Ectodermal cell (in vitro differentiated cells): ENCODE results near the gene UBE2S.
A peak's percentile ranks its signal among the peaks of the same experiment; 100 is the strongest.

Experiments used
- H3K27ac ChIP-seq: 2 replicates; pipeline ENCODE4 v1.7.0; 2013; ENCODE audit warnings: mild to moderate bottlenecking, low read depth, low read length; ENCODE audit not compliant: insufficient read depth, poor library complexity, severe bottlenecking
- H3K27me3 ChIP-seq: 2 replicates; pipeline ENCODE4 v1.7.0; 2013; ENCODE audit warnings: mild to moderate bottlenecking, low read length; ENCODE audit not compliant: insufficient read depth, control insufficient read depth, poor library complexity, severe bottlenecking
- H3K36me3 ChIP-seq: one replicate; pipeline ENCODE4 v1.7.0; 2013; ENCODE audit warnings: low read length; ENCODE audit not compliant: control insufficient read depth, insufficient read depth
- H3K4me1 ChIP-seq: one replicate; pipeline ENCODE4 v1.7.0; 2013; ENCODE audit warnings: low read length; ENCODE audit not compliant: control insufficient read depth, insufficient read depth
- H3K4me3 ChIP-seq: 2 replicates; pipeline ENCODE4 v1.7.0; 2013; ENCODE audit warnings: low read depth, low read length, control low read depth; ENCODE audit not compliant: insufficient read depth
- H3K9me3 ChIP-seq: 2 replicates; pipeline ENCODE4 v1.7.0; 2013; ENCODE audit warnings: mild to moderate bottlenecking, low read length, moderate library complexity; ENCODE audit not compliant: control insufficient read depth
- WGBS, 2 experiments: methylation state at CpG; one replicate each; pipeline ENCODE4 v1.1.7; 2013; ENCODE audit warnings: missing lambda C conversion rate in 2 of 2; 5-methylcytosine and 5-hydroxymethylcytosine counted together

Gene UBE2S

GRCh38 chr19:55362990-55363716, 44.4 kb downstream of the UBE2S start, which contains the start of gene GARIN5B:
Gene GARIN5B (minus strand): TSS chr19:55363260. CDS start chr19:55363066, 194 bp downstream.
- no peaks in the 10 kb centered on the region for H3K36me3 ChIP-seq
- peaks cover 5% of the 10 kb centered on the region for H3K27me3 ChIP-seq
- WGBS, 2 experiments: 76% methylated on average over 27 of the region's 27 CpGs
- H3K9me3 ChIP-seq: no peaks in the 10 kb centered on the region
- H3K4me1 ChIP-seq: peaks cover 6% of the 10 kb centered on the region
- H3K4me3 ChIP-seq: no peak within 1 kb of the TSS
- H3K27ac ChIP-seq: no peak within 1 kb of the TSS

- H3K4me3 ChIP-seq: no peak overlapping the region
- no peaks in the 10 kb centered on the region for H3K9me3 ChIP-seq
- H3K36me3 ChIP-seq: no peaks in the 10 kb centered on the region
- peaks cover 2% of the 10 kb centered on the region for H3K27me3 ChIP-seq
- H3K27ac ChIP-seq: no peak overlapping the region
- H3K4me1 ChIP-seq: peaks cover 6% of the 10 kb centered on the region
- WGBS, 2 experiments: 78 to 79% methylated on average over 38 of the region's 38 CpGs
These were observed 45.2 kb downstream of the UBE2S start for GRCh38 chr19:55362174-55362989.

GRCh38 chr19:55360902-55361301, 46.7 kb downstream of the UBE2S start:
- Histone ChIP-seq H3K27me3 (peaks cover 17% of the 10 kb centered on the region), H3K4me3 (no peak overlapping the region), H3K36me3 (no peaks in the 10 kb centered on the region), H3K4me1 (peaks cover 6% of the 10 kb centered on the region), H3K27ac (no peak overlapping the region), H3K9me3 (no peaks in the 10 kb centered on the region)
- 85 to 87% methylated on average over 16 of the region's 16 CpGs for WGBS, 2 experiments

- Histone ChIP-seq H3K27ac (no peak overlapping the region), H3K4me3 (no peak overlapping the region), H3K4me1 (peaks cover 6% of the 10 kb centered on the region), H3K9me3 (no peaks in the 10 kb centered on the region), H3K36me3 (no peaks in the 10 kb centered on the region), H3K27me3 (peaks cover 32% of the 10 kb centered on the region)
- 89 to 91% methylated on average over 31 of the region's 32 CpGs for WGBS, 2 experiments
These were observed 48.4 kb downstream of the UBE2S start for GRCh38 chr19:55358943-55359908.

GRCh38 chr19:55358493-55358892, 49.1 kb downstream of the UBE2S start:
- Histone ChIP-seq H3K4me1 (peaks cover 6% of the 10 kb centered on the region), H3K36me3 (no peaks in the 10 kb centered on the region), H3K27me3 (peaks cover 40% of the 10 kb centered on the region), H3K4me3 (no peak overlapping the region), H3K9me3 (no peaks in the 10 kb centered on the region), H3K27ac (no peak overlapping the region)
- 90 to 93% methylated on average over 19 of the region's 19 CpGs for WGBS, 2 experiments

GRCh38 chr19:55355213-55355821, 52.3 kb downstream of the UBE2S start:
- 47 to 48% methylated on average over 12 of the region's 13 CpGs for WGBS, 2 experiments

GRCh38 chr19:55354698-55355212, 52.8 kb downstream of the UBE2S start, which contains the start of gene COX6B2:
Gene COX6B2 (minus strand): TSS chr19:55354719. CDS start chr19:55354521, 198 bp downstream.
- Histone ChIP-seq H3K27ac (no peak within 1 kb of the TSS), H3K4me3 (peak within 1 kb of the TSS; percentile 22), H3K4me1 (peaks cover 6% of the 10 kb centered on the region), H3K9me3 (no peaks in the 10 kb centered on the region), H3K27me3 (peaks cover 61% of the 10 kb centered on the region), H3K36me3 (no peaks in the 10 kb centered on the region)
- WGBS, 2 experiments: 2 to 5% methylated on average over 34 to 35 of the region's 43 CpGs

More at GRCh38 chr19:55355213-55355821, 52.3 kb downstream of the UBE2S start:
- Histone ChIP-seq H3K9me3 (no peaks in the 10 kb centered on the region), H3K36me3 (no peaks in the 10 kb centered on the region), H3K27me3 (peaks cover 61% of the 10 kb centered on the region), H3K4me3 (no peak overlapping the region), H3K4me1 (peaks cover 6% of the 10 kb centered on the region), H3K27ac (no peak overlapping the region)

- peaks cover 61% of the 10 kb centered on the region for H3K27me3 ChIP-seq
- WGBS, 2 experiments: 1 to 2% methylated on average over 72 of the region's 72 CpGs
These were observed 53.5 kb downstream of the UBE2S start for GRCh38 chr19:55353803-55354697.

More at GRCh38 chr19:55353803-55354697, 53.5 kb downstream of the UBE2S start:
- Histone ChIP-seq H3K4me3 (peak overlapping the region; percentile 22), H3K36me3 (no peaks in the 10 kb centered on the region), H3K9me3 (no peaks in the 10 kb centered on the region), H3K27ac (no peak overlapping the region), H3K4me1 (peaks cover 7% of the 10 kb centered on the region)
